Choroid plexus epithelial cell (primary cell): ENCODE results near the gene KIAA1671.
A peak's percentile ranks its signal among the peaks of the same experiment; 100 is the strongest.

ENCODE experiments used
- DNase-seq: peaks from one replicate; pipeline ENCODE4 v3.0.0-alpha.2; 2010; ENCODE audit warnings: low read depth
- H3K4me3 ChIP-seq: 2 replicates; pipeline ENCODE4 v1.5.1; 2011; ENCODE audit warnings: low read depth, mild to moderate bottlenecking, control low read depth, low read length, moderate library complexity
- TF ChIP-seq, protein P1 (sequence below): conservative IDR thresholded peaks from 2 replicates; pipeline ENCODE4 v1.5.1; 2011; ENCODE audit warnings: low read depth, mild to moderate bottlenecking, control low read depth, inconsistent platforms, low read length, moderate library complexity

The KIAA1671 gene

DNA sequence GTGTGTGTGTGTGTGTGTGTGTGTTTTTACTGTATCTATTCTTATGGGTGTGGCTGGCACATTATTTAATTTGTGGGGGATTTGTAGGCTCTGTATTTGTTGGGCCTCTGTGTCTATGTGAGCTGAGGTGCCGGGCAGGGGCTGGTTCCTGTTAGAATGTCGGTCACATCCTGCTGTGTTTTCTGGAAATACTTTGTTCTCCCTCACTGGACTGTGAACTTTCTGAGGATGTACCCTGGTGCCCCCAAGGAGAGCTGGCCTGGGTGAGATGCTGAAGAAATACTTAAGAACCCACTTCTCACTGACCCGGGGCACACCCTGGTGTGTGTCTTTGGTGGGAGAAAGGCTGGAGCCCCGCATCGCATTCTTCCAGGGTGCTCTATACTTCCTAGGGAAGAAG, 28.6 kb downstream of the KIAA1671 start:
- no peak for DNase-seq
- TF ChIP-seq, protein P1, sequence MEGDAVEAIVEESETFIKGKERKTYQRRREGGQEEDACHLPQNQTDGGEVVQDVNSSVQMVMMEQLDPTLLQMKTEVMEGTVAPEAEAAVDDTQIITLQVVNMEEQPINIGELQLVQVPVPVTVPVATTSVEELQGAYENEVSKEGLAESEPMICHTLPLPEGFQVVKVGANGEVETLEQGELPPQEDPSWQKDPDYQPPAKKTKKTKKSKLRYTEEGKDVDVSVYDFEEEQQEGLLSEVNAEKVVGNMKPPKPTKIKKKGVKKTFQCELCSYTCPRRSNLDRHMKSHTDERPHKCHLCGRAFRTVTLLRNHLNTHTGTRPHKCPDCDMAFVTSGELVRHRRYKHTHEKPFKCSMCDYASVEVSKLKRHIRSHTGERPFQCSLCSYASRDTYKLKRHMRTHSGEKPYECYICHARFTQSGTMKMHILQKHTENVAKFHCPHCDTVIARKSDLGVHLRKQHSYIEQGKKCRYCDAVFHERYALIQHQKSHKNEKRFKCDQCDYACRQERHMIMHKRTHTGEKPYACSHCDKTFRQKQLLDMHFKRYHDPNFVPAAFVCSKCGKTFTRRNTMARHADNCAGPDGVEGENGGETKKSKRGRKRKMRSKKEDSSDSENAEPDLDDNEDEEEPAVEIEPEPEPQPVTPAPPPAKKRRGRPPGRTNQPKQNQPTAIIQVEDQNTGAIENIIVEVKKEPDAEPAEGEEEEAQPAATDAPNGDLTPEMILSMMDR, result no peak
- H3K4me3 ChIP-seq, result no peak overlapping the region

GRCh38 chr22:24981656-24982055, 29.1 kb downstream of the KIAA1671 start:
- H3K4me3 ChIP-seq, result no peak overlapping the region
- TF ChIP-seq, protein P1, result no peak
- DNase-seq, result no peak

- TF ChIP-seq, protein P1, result no peak
- DNase-seq, result no peak
- H3K4me3 ChIP-seq, result no peak overlapping the region
These were observed 30.0 kb downstream of the KIAA1671 start for GRCh38 chr22:24982301-24983056.

- no peak for DNase-seq
- no peak overlapping the region for H3K4me3 ChIP-seq
- TF ChIP-seq, protein P1, result no peak
These were observed 30.6 kb downstream of the KIAA1671 start for GRCh38 chr22:24983151-24983550.

GRCh38 chr22:24984122-24984521, 31.6 kb downstream of the KIAA1671 start:
- TF ChIP-seq, protein P1, result no peak
- H3K4me3 ChIP-seq, result no peak overlapping the region
- DNase-seq, result no peak

DNA sequence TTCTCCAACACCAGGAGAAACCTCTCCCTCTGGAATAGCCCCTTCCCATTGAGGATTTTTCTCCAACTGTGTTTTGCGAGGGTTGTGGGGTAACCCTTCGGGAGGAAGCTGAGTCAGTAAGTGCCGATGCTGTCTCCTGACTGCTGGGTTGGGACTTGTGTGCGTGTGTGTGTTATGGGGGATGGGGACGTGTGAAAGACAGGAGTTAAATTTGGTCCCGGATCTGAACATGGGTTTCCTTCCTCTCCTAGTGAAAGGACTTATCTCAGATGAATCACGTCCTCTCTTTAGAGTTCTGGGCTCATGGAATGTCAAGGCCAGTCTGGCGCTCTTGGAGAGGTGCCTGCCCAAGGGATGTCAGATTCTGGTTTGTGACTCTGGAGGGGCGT, 33.3 kb downstream of the KIAA1671 start:
- TF ChIP-seq, protein P1, result no peak
- DNase-seq, result peak; percentile 70
- H3K4me3 ChIP-seq, result no peak overlapping the region

DNA sequence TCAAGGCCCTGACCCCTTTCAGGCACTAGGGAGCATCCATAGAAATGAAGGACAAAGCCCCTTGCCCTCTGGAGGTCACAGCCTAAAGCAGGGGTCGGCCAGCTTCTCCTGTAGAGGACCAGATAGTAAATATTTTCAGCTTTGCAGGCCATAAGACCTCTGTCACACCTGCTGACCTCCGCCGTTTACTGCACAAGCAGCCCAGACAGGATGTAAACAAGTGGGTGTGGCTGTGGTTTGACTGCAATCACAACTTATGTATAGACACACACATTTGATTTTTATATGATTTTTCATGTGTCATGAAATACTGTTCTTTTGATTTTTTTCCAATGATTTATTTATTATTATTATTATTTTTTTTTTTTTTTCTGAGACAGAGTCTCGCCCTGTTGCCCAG, 34.3 kb downstream of the KIAA1671 start:
- no peak for DNase-seq
- no peak overlapping the region for H3K4me3 ChIP-seq
- TF ChIP-seq, protein P1, result no peak
